NOMO-1 (cell line): ENCODE results near the gene PITX3.

ENCODE experiments used
- DNase-seq, 2 experiments: peaks; one replicate each; lab custom pipeline; 2025; ENCODE audit not compliant: unreplicated experiment in 2 of 2; lab: John Stamatoyannopoulos, UW

The PITX3 gene

DNA sequence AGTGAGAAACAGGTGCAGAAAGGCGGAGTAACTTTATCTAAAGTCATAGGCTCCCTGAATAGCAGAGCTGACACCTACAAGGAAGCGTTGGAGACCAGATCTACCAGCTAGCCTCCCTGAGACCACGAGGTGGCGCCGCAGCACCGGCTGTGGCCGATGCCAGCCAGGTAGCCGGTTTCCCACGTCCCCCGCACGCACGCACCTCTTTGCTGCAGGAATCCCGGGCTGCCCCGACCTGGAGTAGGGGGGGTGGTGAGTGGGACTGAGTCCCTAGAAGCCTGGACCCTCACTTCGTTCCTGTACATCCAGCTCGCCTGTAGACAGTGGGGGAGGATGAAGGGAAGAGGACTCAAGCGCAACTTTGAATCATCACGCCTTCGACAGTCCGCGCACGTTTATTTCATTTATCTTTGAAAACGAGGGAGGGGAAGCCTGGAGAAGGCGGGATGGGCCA, 11.5 kb downstream of the PITX3 start:
- peak; percentile 63 to 68 for DNase-seq

- peak; percentile 90 to 94 for DNase-seq
Measured at GRCh38 chr10:102227050-102227449, 14.3 kb downstream of the PITX3 start.

GRCh38 chr10:102226542-102226870, 14.8 kb downstream of the PITX3 start:
- no peak for DNase-seq

DNA sequence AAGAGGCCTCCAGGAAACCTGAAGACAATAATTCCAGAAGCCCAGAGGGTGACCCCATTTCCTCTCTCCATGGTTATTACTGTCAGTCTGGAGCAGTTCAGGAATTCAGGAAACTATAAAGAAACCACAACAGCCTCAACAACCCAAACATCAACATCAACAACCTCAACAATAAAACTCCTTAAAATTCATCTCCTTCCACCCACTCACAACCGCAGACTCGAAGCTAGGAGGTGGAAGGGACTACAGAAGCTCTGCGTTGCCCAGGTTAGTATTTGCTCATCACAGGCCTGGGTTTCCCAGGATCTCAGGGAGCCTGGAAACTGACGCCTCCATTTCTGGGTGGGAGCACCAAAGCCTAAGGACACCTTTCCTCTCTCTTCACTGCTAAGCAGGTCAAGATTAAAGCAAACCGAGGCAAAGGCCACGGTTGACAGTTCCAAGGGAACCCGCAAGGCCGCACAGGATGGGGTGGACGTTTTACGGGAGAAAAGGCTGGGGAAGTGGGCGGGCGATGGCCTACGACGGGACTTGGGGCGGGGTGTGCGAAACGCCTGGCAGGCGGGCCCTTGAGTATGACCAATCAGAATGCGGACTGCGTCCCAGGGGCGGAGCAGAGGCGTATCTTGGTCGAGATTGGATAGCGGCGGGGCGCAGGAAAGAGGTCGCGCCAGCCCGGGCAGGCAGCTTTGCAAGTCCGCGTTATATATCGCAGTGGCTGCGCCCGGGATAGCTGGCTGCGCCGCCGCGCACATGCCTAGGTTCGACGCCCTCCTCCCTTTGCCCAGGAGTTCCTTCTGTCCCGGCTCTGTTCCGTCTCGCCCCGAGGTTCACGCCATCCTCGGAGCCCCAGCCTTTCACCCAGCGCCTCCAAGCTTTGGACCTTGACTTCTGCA, 15.4 kb downstream of the PITX3 start, which contains the start of gene ELOVL3:
TSS of gene ELOVL3 (plus strand) at position 654 of the 896 bp plus-strand sequence. CDS start 250 bp downstream, outside the sequence.
- DNase-seq, result peak; percentile 97

DNA sequence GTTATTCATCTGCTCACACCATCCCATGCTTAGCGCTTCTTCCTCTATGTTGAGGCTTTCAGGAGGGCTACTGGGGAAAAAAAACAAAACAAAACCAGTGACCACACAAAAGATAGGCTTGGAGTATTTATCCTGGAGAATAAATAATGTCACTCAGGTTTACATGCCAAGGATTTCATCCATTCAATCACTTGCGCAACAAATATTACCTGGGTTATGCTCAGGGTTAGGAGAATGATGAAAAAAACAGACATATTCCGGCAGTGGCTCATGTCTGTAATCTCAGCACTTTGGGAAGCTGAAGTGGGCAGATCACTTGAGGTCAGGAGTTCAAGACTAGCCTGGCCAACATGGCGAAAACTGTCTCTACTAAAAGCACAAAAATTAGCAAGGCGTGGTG, 18.5 kb downstream of the PITX3 start:
- no peak for DNase-seq

DNA sequence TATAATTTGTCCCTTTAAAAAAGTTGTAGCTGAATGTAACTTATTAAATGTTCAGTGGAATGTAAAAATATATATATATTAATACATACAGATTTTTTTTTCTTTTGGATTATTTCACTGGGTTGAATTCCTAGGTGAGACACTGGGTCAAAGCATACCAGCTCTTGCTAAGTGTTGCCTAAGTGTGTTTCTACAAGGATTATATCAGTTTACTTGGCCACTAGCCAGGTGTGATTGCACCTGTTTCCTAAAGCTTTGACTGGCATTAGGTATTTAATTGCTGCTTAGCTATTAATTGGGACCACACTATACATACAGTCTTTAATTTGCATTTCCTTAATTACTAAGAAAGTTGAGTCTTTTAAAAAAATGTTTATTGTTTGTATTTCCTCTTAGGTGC, 20.7 kb downstream of the PITX3 start:
- no peak for DNase-seq

- DNase-seq, result no peak
Measured at GRCh38 chr10:102219370-102219769, 21.9 kb downstream of the PITX3 start.

DNA sequence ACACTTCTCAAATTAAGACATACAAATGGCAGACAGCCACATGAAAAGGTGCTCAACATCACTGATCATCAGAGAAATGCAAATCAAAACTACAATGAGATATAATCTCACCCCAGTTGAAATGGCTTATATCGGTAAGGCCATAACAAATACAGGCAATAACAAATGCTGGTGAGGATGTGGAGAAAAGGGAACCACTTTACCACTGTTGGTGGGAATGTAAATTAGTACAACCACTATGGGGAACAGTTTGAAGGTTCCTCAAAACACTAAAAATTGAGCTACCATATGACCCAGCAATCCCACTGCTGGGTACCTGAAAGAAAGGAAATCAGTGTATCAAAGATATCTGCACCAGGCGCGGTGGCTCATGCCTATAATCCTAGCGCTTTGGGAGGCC, 27.7 kb downstream of the PITX3 start:
- DNase-seq, result peak in 1 of 2 experiments; percentile 53

- peak; percentile 17 to 39 for DNase-seq
Measured at GRCh38 chr10:102211615-102212299, 29.6 kb downstream of the PITX3 start.

- no peak for DNase-seq
Measured at GRCh38 chr10:102208311-102209035, 32.8 kb downstream of the PITX3 start.

DNA sequence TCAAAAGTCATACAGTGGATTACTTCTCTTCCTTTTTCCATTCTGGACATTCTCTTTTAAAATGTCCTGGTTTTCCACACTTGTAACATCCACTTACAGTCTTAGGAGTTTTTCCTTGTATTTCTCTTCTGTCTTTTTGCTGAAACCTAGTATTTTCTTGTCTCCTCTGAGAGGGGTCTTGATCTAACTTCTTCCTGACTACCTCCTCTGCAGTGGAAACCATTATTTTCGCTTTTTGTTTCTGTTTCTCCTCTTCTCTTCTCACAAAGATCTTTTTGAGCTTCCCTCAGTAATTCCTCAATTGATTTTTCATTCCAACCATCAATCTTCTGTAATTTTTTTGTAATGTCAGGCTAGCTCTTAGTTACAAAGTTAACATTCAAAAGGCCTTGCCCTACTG, 38.9 kb downstream of the PITX3 start:
- no peak for DNase-seq

DNA sequence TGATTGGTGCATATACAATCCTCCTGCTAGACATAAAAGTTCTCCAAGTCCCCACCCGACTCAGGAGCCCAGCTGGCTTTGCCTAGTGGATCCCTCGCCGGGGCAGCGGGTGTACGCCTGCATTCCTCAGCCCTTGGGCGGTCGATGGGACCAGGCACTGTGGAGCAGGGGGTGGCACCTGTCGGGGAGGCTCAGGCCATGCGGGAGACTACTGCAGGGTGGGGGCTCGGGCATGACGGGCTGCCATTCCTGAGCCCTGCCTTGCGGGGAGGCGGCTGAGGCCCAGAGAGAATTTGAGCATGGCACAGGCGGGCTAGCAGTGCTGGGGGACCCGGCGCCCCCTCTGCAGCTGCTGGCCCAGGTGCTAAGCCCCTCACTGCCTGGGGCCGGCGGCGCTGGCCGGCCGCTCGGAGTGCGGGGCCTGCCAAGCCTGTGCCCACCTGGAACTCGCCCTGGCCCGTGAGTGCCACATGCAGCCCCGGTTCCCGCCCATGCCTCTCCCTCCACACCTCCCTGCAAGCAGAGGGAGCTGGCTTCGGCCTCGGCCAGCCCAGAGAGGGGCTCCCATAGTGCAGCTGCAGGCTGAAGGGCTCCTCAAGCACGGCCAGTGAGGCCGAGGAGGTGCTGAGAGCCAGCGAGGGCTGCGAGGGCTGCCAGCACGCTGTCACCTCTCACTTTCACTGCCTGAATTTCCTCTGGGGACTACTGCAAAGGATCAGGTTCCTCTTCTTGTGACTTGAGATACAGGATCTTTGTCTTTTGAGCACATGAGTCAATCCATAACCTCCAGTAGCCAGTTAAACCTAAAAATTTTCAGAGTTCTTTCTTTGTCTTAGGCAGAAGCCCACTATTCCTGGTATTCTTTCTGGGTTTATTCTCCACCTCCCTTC, 40.3 kb downstream of the PITX3 start:
- DNase-seq, result peak in 1 of 2 experiments; percentile 10

DNA sequence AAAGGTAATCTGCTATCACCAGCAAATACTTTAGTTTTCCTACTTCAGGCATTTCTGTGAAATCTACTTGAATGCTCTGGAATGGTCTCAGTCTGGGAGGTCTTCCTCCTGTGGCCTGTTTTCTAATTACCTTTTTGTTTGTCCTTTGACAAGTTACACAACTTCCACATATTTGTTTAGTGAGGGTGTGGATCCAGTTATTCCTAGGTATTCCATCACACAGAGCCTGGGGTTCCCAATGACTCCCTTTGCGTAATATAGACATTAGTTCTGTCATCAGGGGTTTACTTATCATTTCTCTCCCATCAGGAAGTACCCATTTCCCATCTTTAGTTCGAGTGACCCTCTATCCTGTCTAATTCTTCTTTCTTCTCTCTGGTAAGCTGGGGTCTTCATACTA, 43.3 kb downstream of the PITX3 start:
- no peak for DNase-seq

DNA sequence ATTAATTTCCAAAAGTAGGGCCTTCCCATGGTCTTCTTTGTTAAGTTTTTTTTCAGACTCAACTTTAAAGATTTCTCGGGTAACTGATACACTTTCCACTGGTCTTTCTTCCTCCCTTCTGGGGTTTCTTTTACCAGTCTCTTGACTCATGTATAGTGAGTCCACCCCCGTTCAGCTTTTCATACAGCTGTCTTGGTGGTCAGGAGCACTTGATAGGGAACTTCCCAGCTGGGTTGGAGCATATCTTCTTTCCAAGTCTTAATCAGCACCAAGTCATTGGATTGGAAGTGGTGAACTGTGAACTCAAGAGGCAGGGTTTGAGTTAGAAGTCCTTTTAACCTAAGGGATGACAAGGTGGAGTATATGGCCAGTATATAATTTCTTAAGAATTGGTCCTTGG, 44.4 kb downstream of the PITX3 start:
- DNase-seq, result no peak

GRCh38 chr10:102195296-102195870, 45.9 kb downstream of the PITX3 start:
- no peak for DNase-seq

- DNase-seq, result no peak
Measured at GRCh38 chr10:102191956-102192355, 49.4 kb downstream of the PITX3 start.

GRCh38 chr10:102188941-102189898, 52.1 kb downstream of the PITX3 start:
- DNase-seq, result peak in 1 of 2 experiments; percentile 41

DNA sequence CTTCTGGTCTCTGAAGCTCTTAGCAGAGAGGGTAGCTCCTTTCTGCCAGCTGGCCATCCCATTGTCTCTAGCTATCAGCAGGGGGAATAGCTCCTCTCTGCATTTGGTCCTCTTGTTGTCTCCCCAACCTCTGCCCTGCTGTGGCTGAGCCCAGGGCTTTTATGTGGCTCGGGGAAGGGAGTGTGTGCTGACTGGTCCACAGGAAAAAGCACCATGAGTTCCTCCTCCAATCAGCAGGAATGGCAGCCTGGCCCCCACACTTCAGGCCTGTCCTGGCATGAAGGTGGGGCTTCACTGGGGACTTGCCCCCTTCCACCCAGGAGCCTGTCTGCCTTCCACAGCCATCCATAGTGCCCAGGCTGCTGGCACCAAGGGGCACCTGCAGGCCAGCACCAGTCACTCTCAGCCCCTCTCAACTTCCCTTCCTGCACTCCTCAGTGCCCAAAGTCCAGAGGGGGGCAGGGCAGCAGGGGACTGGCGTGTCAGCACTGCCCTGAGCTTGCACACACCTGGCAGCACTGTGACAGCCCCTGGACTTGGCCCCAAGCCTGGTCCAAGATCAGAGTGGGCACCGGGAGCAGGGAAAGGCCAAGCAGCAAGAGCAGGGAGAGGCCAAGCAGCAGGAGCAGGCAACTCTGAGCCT, 52.9 kb downstream of the PITX3 start:
- DNase-seq, result no peak
